Stimulated activated CD8-positive, alpha-beta memory T cell treated with anti-CD3 and anti-CD28 coated beads, Interleukin-12 subunit alpha, Interleukin-12 subunit beta, amount 100 ng/mL, for 4 hours (primary cell): ENCODE data around the gene MSGN1.

ENCODE experiments used
- DNase-seq: peaks from one replicate; pipeline ENCODE4 v3.0.0-alpha.2; 2020; ENCODE audit warnings: low read depth

MSGN1 gene

DNA sequence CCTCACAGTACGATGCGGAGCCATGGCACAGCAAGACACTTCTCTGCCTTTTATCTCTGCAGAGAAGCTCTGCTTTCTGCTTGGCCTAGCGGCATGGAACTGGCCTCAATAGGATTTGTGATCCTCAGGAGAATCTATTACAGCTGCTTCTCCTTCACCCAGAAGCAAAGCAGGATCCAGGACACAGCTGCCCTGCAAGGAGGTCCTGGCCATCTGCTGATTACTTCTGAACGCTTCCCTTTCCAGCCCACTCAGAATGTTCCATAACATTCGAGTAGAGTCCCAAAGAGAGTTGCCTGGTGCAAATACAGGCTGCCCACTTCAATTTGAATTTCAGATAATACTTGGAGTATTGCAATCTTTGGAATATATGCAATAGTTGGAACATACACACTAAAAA lies 33.0 kb downstream of the MSGN1 start:
- DNase-seq, result no peak

- DNase-seq, result no peak
Observed at GRCh38 chr2:17850151-17850550, 33.9 kb downstream of the MSGN1 start.

GRCh38 chr2:17851731-17852585 lies 35.7 kb downstream of the MSGN1 start:
- no peak for DNase-seq

DNA sequence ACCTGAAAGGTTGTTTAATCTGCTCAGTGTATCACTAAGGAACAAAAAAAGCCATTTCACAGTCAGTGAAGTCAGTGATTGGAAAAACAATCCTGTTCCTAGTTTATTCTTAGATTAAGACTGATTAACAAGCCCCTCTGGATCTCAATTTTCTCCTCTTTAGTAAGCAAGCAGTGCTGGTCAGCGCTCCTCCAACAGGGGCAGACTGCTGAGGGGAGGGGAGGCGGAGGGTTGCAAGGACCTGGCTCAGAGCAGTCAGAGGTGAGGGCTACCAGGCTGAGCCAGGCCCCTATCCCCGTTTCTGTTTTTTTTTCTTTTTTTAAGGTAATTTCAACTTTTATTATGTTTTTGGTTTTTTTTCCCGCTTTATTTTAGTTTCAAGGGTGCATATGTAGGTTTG lies 37.5 kb downstream of the MSGN1 start:
- no peak for DNase-seq

- no peak for DNase-seq
Observed at GRCh38 chr2:17857021-17857420, 40.8 kb downstream of the MSGN1 start.

DNA sequence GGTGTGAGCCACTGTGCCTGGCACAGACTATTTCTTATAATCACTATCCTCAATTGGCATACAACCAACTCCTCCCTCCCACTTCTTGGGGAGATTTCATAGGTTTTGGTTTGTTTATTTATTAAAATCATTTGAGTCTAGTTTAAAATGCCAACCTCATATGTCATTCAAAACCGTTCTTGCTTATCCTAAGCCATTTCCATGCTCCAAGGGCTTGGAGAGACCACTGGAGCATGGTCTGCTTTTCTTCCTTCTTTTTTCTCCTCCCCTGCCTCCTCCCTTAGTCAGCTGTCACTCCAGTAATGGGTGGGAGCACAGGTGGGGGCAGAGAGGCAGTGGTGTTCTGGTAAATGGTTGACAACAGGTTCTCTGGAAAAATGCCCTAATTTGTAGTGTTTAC lies 41.8 kb downstream of the MSGN1 start:
- no peak for DNase-seq

- DNase-seq, result no peak
Observed at GRCh38 chr2:17863539-17863938, 47.3 kb downstream of the MSGN1 start.

GRCh38 chr2:17864676-17865075 lies 48.4 kb downstream of the MSGN1 start:
- no peak for DNase-seq

DNA sequence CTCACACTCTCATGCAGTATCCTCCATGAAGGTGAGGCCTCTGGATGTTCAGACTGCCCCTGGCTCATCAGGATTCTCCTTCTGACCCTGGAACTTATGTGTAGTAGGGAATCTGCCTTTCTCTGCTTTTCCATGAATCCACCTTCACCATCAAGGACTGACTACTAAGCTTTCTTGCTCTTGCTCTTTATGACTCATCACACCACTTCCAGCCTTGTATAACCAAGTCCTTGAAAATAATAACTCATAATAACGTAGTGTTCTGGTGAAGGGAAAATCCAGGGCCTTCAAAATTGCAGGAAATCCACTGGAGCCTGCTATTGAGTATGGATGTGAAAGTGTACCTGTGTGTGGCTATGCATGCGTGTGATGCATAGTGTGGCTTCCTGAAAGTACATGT lies 50.9 kb downstream of the MSGN1 start:
- no peak for DNase-seq
